AG08396 (cell line): ENCODE data around the gene TANC1.

Experiments used
- DNase-seq: peaks from one replicate; pipeline ENCODE4 v3.0.0; 2012; ENCODE audit warnings: low spot score, mixed read lengths

The TANC1 gene

DNA sequence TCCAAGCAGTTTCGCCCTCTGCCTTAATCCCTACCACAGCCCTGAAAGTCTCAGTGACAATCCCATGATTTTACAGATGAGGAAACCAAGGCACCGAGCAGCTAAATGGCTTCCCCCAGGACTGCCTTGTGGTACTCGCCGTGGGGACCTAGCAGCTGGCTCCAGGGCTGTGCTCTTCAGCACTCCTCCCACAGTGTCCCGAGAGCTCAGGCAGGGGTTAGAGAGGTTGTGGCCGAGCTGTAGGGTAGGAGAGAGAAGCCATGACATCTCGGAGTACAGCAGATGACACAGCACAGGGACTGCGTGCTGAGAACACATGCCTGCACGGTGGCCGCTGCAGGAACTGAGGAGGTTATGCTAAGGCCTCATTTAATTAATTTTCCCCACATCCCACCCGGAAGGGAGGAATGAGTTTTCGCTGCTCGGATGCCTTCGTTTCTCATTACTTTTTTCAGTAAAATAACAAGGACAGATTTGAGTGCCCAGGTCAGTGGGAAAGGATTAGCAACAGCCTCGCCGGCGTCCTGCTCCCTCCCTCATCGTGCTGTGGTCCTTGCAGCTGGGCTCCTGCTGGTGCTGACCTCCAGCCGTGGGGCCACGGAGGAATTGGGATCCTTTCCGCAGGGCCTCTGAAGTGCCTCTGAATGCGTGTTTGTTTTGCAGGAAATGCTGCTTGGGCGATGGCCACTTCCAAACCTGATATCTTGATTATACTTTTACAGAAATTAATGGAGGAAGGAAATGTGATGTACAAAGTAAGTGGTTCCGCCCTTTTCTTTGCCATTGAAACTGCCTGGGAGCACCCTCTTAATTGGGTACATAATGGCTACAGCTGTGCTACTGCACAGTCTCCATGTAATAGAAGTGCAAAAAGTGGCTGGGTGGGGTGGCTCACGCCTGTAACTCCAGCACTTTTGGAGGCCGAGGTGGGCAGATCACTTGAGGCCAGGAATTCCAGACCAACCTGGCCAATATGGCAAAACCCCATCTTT lies 256.9 kb downstream of the TANC1 start:
- DNase-seq, result no peak

DNA sequence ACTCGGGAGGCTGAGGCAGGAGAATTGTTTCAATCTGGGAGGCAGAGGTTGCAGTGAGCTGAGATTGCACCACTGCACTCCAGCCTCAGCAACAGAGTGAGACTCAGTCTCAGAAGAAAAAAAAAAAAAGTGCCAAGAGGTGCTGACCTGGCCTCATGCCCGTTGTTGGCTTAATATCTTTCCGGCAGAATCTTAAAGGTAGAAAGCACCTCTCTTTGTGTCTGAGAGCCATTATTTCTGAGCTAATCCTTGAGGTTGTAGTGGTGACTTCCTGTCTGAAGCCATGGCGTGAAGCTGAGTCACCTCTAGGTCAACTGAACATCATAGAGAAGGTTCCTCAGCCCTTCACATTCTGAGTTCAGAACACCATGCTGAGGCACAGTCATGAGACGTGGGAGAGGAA lies 257.6 kb downstream of the TANC1 start:
- peak; percentile 28 for DNase-seq

DNA sequence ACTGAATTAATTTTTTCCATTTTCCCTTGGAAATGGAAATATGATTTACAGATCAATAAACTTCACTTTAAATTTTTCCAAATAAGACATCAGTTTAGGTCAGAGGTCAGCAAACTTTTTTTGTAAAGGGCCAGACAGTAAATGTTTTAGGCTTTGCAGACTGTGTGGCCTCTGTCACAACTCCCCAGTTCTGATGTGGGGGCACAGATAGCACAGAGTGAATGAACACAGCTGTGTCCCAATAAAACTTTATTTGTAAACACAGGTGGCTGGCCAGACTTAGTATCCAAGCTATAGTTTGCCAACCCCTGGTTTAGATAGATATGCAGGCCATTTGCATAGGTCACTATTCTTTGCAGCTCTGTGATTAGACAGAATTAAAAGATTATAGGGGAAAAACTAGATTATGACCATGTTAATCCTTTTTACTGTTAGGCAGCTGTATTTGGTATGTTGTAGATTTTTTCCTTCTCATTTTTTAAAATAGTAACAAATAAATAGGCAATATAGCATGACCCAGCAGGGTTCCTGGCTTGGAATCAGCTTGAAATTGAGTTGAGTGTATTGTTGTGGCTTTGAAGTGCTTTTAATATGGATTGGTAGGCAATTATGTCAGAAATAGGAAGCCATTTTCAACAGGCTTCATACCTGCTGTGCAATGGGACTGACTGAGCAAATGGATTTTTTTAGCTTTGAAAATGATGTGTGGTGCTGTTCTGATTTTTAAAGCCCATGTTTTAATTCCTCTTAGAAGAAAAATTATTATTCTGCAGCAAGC lies 258.4 kb downstream of the TANC1 start:
- no peak for DNase-seq

DNA sequence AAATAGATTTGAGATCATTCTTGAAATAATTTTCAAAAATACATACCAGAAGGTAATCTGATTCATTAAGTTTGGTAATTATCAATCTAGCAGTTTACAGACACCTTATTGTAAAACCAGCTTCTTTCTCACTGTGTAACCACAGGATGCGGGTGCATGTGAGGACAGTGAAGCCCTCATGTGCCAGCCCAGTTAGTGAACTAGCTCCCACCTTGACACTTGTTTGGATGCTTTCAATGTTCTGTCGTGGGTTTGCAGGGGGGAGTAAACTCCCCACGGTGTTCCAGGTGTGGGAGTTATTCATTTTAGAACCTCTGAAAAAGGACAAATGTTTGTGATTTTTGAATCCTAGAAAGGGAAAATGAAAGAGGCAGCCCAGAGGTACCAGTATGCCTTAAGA lies 259.0 kb downstream of the TANC1 start:
- no peak for DNase-seq

DNA sequence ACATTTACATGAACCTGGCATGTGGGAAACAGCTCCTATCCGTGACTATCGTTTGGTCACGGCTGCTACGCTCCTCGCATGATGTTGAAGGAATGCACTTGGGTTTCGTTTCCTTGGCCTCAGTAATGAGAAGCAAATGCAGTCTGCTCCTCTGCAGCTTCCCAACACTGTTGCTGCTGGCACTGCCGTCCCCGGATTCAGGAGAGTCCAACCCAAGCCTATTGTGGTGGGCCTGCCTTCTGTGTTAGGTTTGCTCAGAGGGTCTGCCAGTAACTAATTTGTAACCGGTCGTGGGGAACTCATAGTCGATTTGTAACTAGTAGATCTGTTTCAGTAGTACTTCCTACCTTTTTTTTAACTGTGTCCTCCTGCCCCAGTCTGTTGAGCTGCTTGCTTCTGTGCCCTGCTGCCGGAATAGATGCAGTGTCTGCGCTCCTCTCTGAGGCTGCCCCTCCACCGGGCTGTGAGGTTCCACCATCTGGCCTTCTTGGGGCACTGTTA lies 259.7 kb downstream of the TANC1 start:
- no peak for DNase-seq

DNA sequence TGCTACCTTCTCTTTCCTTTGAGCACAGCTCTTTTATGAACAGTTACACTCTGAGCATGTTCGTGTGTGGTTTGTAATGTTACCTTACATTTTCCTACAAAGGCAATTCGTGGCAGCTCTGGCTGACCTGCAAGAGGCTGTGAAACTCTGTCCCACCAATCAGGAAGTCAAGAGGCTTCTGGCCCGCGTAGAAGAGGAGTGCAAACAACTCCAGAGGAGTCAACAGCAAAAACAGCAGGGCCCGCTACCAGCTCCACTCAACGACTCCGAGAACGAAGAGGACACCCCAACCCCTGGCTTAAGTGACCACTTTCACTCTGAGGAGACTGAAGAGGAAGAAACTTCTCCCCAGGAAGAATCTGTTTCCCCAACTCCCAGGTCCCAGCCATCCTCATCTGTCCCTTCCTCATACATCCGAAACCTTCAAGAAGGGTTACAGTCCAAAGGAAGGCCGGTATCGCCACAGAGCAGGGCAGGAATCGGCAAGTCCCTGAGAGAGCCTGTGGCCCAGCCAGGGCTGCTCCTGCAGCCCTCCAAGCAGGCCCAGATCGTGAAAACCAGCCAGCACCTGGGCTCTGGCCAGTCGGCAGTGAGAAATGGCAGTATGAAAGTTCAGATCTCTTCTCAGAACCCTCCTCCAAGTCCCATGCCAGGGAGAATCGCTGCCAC lies 261.2 kb downstream of the TANC1 start:
- DNase-seq, result no peak

DNA sequence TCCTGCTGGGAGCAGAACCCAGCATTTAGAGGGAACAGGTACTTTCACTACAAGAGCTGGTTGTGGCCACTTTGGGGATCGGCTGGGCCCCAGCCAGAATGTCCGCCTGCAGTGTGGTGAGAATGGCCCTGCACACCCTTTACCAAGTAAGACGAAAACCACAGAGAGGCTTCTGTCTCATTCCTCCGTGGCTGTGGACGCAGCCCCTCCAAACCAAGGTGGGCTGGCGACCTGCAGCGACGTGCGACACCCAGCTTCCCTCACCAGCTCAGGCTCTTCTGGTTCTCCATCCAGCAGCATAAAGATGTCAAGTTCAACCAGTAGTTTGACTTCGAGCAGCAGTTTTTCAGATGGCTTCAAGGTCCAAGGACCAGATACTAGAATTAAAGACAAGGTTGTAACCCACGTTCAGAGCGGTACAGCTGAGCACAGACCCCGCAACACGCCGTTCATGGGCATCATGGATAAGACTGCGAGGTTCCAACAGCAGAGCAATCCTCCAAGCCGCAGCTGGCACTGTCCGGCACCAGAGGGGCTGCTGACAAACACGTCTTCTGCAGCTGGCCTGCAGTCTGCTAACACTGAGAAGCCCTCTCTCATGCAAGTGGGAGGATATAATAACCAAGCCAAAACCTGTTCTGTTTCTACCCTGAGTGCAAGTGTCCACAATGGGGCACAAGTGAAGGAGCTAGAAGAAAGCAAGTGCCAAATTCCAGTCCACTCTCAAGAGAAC lies 261.9 kb downstream of the TANC1 start:
- no peak for DNase-seq

DNA sequence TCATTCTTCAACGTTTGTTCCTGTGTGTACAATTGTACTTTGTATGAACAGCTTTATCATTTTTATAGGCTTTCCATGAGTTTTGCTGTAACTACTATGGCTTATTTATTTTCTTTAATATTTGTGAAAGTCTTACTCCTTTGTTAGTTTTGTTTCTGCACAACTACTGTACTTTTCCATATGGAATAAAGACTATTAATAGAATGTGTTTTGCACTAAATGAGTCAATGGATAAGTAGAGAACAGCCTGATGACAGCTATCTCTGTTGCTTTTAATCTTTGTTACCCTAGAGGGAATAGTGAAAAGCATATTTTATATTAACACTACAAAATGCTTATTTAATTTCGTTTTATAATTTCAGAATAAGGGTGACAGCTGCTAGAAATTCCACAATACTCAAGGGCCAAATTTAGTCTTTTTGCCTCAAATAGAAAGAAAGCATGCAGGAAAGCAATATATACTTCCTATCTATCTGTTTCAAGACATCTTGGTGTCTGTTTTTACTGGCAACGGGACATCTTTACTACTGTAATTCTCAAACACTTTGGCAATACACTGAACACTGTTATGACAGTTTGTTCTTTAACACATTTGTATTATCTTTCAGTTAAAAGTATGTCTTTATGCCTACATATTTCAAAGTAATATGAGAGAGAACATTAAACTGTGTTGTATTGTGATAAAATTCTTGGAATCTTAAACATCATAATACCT lies 264.2 kb downstream of the TANC1 start:
- no peak for DNase-seq

DNA sequence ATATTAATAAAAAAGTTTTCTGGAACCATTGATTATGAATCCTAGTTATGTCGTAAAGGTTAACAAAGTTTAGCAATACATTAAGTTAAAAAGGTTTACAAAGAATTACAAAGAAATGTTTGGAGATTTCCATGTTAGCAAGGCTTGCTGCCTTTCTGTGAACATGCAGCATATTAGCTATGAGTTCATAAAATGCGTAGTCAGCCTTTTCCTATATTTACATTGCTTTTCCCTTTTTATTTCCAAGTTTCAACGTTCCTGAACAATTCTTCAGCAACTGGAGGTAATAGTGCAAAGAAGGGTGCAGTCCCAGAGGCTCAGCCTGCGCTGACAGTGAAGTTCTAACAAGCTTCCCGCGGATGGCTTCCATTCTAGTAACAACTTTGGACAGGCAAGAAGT lies 266.4 kb downstream of the TANC1 start:
- no peak for DNase-seq

DNA sequence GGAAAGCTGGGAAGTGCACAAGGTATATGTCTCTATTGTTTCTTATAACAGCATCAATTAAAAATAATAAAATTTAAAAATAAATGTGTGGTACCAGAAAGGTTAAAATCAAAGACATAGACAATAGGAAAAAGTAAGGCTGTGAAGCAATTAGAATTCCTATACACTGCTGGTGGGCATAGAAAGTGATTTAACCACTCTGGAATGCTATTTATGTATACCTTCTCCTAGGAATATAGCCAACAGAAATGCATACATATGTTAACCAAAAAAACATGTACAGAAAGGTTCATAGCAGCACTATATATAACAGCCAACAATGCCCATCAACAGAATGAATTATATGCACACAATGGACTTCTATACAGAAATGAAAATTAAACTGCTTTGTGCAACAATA lies 275.1 kb downstream of the TANC1 start:
- DNase-seq, result no peak

DNA sequence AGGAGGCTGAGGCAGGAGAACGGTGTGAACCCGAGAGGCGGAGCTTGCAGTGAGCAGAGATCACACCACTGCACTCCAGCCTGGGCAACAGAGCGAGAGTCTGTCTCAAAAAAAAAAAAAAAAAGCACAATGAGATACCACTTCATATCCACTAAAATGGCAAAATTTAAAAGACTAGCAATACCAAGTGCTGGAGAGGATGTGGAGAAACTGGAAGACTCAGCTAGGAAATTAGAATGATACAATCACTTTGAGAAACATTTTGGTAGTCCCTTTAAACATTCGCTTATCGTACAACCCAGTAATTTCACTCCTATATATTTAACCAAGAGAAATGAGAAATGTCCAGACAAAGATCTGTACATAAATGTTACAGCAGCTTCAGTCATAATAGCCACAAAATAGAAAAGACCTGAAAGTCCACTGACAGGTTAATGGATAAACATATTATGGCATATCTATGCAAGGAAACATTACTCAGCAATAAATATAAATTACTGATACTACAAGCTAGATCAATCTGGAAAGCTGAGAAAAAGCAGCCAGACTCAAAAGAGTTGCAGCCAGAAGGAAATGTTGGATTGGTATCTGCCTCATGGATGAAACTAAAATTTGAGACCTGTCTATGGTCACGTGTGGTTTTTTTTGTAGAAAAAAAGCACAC lies 278.0 kb downstream of the TANC1 start:
- no peak for DNase-seq

DNA sequence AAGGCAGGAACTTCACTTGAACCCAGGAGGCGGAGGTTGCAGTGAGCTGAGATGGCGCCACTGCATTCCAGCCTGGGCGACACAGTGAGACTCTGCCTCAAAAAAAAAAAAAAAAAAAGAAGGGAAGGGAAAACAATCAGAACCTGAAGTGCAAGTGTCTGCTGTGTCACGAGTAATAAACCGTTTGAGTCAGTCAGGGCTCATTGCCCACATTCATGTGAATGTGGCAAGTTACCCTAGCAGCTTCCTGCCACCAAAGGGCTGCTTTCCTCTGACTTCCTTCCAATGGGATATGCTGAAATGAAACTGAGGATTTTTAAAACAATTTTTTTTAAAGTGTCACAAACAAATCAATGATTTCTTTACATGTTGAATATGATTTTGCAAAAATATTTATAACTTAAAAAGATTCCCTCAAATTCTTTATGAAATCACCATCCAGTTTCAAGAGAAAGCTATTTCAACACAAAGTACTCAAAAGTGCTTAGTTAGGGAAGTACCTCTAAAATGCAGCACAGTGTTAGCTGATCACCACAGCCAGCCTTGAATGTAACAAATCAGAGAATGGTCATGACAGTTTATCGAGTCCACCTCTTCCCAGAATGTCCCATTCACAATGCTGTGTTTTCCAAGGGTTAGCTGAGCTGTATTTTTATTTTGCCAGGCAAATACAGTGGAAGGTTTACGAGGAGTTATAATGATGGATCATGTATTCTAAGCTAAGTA lies 281.7 kb downstream of the TANC1 start:
- DNase-seq, result peak; percentile 57

DNA sequence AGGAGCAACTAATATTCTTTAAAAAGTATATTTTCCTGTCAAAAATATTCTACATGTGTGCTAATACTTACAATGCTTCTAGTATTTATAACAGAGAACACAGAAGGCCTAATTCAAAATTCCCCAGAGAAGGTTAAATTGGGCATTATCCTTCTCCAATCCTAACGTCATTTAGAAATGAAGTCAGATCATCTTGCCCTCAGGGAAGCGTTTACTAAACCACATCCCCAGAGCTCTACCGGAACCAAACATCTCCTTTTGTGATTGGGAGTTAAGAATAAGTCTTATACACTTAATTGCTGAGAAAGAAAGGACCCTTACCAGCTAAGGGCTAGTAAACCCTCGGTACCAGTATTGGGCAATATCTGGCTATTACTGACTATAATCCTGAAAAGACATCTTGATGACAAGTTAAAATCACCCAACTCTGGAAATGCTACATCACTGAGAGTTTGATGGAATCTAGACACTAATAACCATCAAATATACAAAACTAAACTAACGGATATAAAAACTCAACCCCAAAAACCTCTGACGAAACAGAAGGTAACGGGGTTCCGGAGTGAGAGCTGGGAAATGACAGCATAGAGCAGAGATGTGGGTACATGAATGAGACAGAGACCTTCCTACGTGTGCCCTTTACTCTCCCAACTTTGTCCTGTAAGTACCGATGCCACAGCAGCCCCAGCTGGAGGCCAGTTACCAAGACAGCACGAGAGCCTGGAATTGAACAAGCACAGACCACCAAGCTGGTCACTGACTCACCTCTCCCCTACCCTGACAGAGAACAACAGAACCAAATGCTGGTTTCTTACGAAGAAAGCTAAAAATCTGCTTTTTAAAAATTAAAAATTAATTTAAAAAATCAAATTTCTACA lies 283.1 kb downstream of the TANC1 start:
- DNase-seq, result no peak

DNA sequence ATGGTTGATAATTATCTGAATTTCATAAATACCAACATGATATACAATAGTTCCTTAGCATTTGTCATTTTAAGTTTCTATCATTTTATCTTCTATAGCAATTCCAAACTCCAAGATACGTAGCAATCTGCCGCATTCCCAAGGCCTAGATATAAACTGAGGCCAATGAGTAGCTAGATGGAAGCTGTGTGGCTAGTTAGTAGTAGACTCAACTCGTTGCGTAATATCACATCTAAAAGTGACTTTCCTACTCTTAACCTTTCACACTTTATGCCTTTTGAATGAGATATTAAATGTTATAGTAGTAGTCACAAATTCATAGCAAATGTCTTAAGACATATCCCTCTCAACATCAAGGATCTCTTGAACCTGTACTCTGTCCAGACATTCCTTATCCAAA lies 284.5 kb downstream of the TANC1 start:
- DNase-seq, result no peak

DNA sequence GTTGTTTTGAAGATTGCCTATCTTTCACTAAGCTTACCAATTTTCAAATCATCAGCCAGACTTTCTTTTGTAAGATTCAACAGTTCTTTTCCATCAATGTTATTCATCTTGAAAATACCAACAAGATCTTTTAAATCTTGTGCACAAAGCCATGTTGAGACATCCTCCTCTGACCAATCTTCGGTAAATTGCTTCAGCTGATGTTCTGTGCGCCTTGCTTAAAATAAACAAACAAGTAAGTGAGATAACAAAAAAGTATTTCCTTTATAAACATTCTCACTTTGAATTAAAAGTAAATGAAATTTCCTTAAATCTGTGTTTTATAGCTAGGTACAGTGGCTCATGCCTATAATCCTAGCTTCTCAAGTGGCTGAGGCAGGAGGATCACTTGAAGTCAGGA lies 287.7 kb downstream of the TANC1 start:
- DNase-seq, result peak; percentile 17

DNA sequence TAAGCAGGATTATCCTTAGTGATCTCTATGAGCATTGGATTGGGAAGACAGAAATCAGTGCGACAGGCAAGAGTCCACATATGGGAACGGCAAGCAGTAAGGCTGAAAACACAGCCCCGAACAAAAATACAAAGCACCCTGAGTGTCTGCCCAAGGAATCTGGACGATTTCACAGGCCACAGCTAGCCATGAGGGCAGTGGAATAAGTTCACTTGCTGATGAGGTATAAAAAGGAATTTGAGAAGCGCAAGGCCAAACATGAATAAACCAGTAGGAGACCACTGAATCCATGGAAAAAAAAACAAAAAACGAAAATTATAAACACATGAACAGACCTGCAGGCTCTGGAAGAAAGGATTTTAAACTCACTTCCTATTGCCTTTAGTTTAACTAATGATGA lies 293.8 kb downstream of the TANC1 start:
- no peak for DNase-seq

DNA sequence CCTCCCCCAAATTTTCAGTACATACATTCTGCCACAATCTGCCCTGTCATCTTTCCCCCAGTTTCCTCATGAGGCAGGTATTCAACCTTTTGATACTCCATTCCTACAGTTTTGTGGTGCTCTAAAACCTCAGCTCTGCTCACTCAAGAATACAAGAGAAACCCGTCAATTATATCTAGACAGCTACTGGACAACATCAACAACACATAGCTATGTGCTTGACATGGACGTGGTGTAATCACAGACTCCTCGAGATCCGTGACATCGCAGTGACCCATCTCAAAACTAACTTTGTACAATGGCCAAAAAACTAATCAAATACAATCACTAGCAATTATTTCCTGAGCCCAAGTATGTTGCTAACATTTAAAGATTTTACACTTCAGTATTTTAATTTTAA lies 294.5 kb downstream of the TANC1 start:
- DNase-seq, result no peak

DNA sequence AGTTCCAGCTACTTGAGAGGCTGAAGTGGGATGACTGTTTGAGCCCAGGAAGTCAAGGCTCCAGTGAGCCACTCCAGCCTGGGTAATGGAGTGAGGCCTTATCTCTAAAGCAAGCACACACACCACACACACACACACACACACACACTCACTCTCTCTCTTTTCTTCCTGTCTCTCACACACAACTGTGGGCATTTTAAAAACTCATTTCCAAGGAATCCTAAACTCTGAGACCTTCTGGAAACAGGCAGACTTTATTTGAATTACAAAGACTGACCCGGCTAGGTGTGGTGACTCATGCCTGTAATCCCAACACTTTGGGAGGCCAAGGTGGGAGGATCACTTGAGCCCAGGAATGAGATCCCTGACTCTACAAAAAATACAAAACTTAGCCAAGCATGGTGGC lies 296.7 kb downstream of the TANC1 start:
- no peak for DNase-seq

DNA sequence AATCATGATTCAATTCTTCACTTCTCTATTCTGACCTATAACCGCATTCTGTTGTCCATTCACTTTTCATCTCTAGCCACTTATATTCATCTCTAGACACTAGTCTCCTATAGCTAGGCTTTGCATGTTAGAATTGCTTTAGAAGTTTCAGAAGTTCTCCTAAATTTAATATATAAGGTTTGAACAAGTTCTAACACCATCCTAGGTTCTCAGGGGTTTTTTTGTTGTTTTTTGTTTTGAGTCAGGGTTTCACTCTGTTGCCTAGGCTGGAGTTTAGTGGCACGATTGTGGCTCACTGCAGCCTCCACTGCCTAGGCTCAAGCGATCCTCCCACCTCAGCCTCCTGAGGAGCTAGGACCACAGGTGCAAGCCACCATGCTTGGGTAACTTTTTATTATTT lies 298.1 kb downstream of the TANC1 start:
- no peak for DNase-seq
